Activated CD8-positive, alpha-beta T cell treated with anti-CD3 and anti-CD28 coated beads for 36 hours (primary cell): ENCODE results near the gene RRP7A. TPM values are rescaled to one million over a fixed set of nuclear protein-coding genes. Genes with fewer than 3 reads are reported as not detected.
A peak's percentile ranks its signal among the peaks of the same experiment; 100 is the strongest.
"Not testable (repeated sequence)": the region's sequence is repeated elsewhere in the genome, so short reads cannot be mapped to it uniquely, and the experiment has no call there.

Source experiments
- ATAC-seq: fragments of 200-7000 bp; cut with Tn5 transposase; one replicate; pipeline ENCODE4 v1.10.0; 2021; ENCODE audit warnings: mild to moderate bottlenecking, moderate library complexity
- CTCF ChIA-PET: fragments of 350-600 bp; sonication (Branson Sonifier 250); formaldehyde crosslinking; loops from one replicate; lab custom pipeline; 2021; ENCODE audit warnings: antibody characterized with exemption; lab: Charles Lee
- POLR2A ChIA-PET: fragments of 350-600 bp; sonication (Branson Sonifier 250); formaldehyde crosslinking; loops from one replicate; lab custom pipeline; 2021; ENCODE audit warnings: antibody characterized with exemption; lab: Charles Lee
- DNase-seq: peaks from one replicate; pipeline ENCODE4 v3.0.0-alpha.2; 2020
- H3K27ac Mint-ChIP-seq: one replicate; pipeline ENCODE4 v1.8.0; 2021; ENCODE audit warnings: mild to moderate bottlenecking, mixed read lengths
- H3K27me3 Mint-ChIP-seq: one replicate; pipeline ENCODE4 v1.8.0; 2021; ENCODE audit warnings: mixed read lengths
- H3K36me3 Mint-ChIP-seq: one replicate; pipeline ENCODE4 v1.8.0; 2021; ENCODE audit warnings: low read depth, mixed read lengths
- H3K4me1 Mint-ChIP-seq: one replicate; pipeline ENCODE4 v1.8.0; 2021; ENCODE audit warnings: low read depth, mixed read lengths
- H3K4me3 Mint-ChIP-seq: one replicate; pipeline ENCODE4 v1.8.0; 2021; ENCODE audit warnings: mild to moderate bottlenecking, moderate library complexity, mixed read lengths
- H3K9me3 Mint-ChIP-seq: one replicate; pipeline ENCODE4 v1.8.0; 2021; ENCODE audit warnings: mixed read lengths
- CTCF ChIP-seq: fragments of 200-600 bp; IDR thresholded peaks from one replicate; pipeline ENCODE4 v1.8.0; 2022; ENCODE audit warnings: antibody characterized with exemption, mild to moderate bottlenecking
- intact Hi-C: fragments of 100-400 bp; cut with micrococcal nuclease; formaldehyde crosslinking; loops from one replicate; pipeline ENCODE4 v1.10.0; 2022
- total RNA-seq, 2 experiments: library from RNA; stranded (reverse); gene quantifications; one replicate each; pipeline ENCODE4 v1.2.3, GENCODE V29; 2021

The RRP7A gene
- total RNA-seq, 2 experiments from 2014 or later, result 120 to 126 TPM

GRCh38 chr22:42547562-42547961 is 28.0 kb upstream of the RRP7A start:
- no peak for ATAC-seq
- no peak for DNase-seq
- Mint-ChIP-seq H3K36me3 (no peaks in the 10 kb centered on the region), H3K27ac (no peak overlapping the region), H3K27me3 (no peaks in the 10 kb centered on the region), H3K4me3 (no peak overlapping the region), H3K9me3 (no peaks in the 10 kb centered on the region), H3K4me1 (peaks cover 8% of the 10 kb centered on the region)
- POLR2A ChIA-PET, result no interaction called here
- no peak for TF ChIP-seq CTCF
- intact Hi-C loops, result no loop called here
- CTCF ChIA-PET, result interaction anchor here (1.0 kb wide), 1 partner anchor 13 kb away, joined by 3 read pairs; no protein-coding TSS in a partner anchor

GRCh38 chr22:42544686-42545085 is 25.1 kb upstream of the RRP7A start:
- Mint-ChIP-seq H3K4me3 (no peak overlapping the region), H3K27ac (no peak overlapping the region), H3K4me1 (no peaks in the 10 kb centered on the region), H3K9me3 (no peaks in the 10 kb centered on the region), H3K36me3 (no peaks in the 10 kb centered on the region), H3K27me3 (no peaks in the 10 kb centered on the region)
- ChIA-PET CTCF (interaction anchor here (1.9 kb wide), 1 partner anchor 16 kb away, joined by 5 read pairs; no protein-coding TSS in a partner anchor), POLR2A (interaction anchor here (1.3 kb wide), 1 partner anchor 70 kb away, joined by 3 read pairs; the partner anchor contains the start of gene POLDIP3)
- TF ChIP-seq CTCF, result no peak
- intact Hi-C loops, result no loop called here
- DNase-seq, result no peak
- ATAC-seq, result no peak

- POLR2A ChIA-PET, DNase-seq, intact Hi-C loops, H3K4me3 Mint-ChIP-seq, H3K9me3 Mint-ChIP-seq, H3K27ac Mint-ChIP-seq, H3K27me3 Mint-ChIP-seq, H3K36me3 Mint-ChIP-seq: not testable (repeated sequence)
- H3K4me1 Mint-ChIP-seq, result peaks cover 12% of the 10 kb centered on the region
- CTCF ChIA-PET, result interaction anchor here (1.1 kb wide), 1 partner anchor 22 kb away, joined by 3 read pairs; no protein-coding TSS in a partner anchor
- peak; percentile 68 for ATAC-seq
Observed at GRCh38 chr22:42539236-42539771, 19.7 kb upstream of the RRP7A start.

GRCh38 chr22:42537199-42537831 is 17.7 kb upstream of the RRP7A start:
- H3K27me3 Mint-ChIP-seq, H3K9me3 Mint-ChIP-seq, H3K4me3 Mint-ChIP-seq, H3K36me3 Mint-ChIP-seq, intact Hi-C loops, CTCF ChIA-PET: not testable (repeated sequence)
- ATAC-seq (peak; percentile 76), DNase-seq (peak; percentile 22)
- POLR2A ChIA-PET, result interaction anchor here (0.9 to 1.2 kb wide), 2 partner anchors 10 to 77 kb away, joined by 3 read pairs; partner anchors contain the start of gene POLDIP3
- Mint-ChIP-seq H3K27ac (peak overlapping the region; percentile 57), H3K4me1 (peaks cover 26% of the 10 kb centered on the region)

- CTCF ChIA-PET, H3K27me3 Mint-ChIP-seq, DNase-seq, H3K9me3 Mint-ChIP-seq, ATAC-seq, H3K27ac Mint-ChIP-seq, H3K36me3 Mint-ChIP-seq, H3K4me3 Mint-ChIP-seq, intact Hi-C loops: not testable (repeated sequence)
- POLR2A ChIA-PET, result interaction anchor here (0.9 kb wide), 1 partner anchor 9 kb away, joined by 3 read pairs; no protein-coding TSS in a partner anchor
- peaks cover 27% of the 10 kb centered on the region for H3K4me1 Mint-ChIP-seq
Observed at GRCh38 chr22:42536634-42537033, 17.0 kb upstream of the RRP7A start.

- POLR2A ChIA-PET, result interaction anchor here (0.9 kb wide), 1 partner anchor 9 kb away, joined by 3 read pairs; no protein-coding TSS in a partner anchor
Observed at GRCh38 chr22:42536166-42536565, 16.6 kb upstream of the RRP7A start.

GRCh38 chr22:42535082-42535731 is 15.6 kb upstream of the RRP7A start:
- intact Hi-C loops, POLR2A ChIA-PET: not testable (repeated sequence)

More at GRCh38 chr22:42536166-42536565, 16.6 kb upstream of the RRP7A start:
- Mint-ChIP-seq H3K27ac (no peak overlapping the region), H3K36me3 (no peaks in the 10 kb centered on the region), H3K4me3 (no peak overlapping the region), H3K27me3 (peaks cover 2% of the 10 kb centered on the region), H3K4me1 (peaks cover 27% of the 10 kb centered on the region), H3K9me3 (no peaks in the 10 kb centered on the region)
- TF ChIP-seq CTCF, result no peak
- ATAC-seq, result no peak
- intact Hi-C loops, result no loop called here
- no peak for DNase-seq
- CTCF ChIA-PET, result no interaction called here

More at GRCh38 chr22:42535082-42535731, 15.6 kb upstream of the RRP7A start:
- H3K4me3 Mint-ChIP-seq, DNase-seq, H3K36me3 Mint-ChIP-seq, H3K9me3 Mint-ChIP-seq, H3K27me3 Mint-ChIP-seq, ATAC-seq, H3K27ac Mint-ChIP-seq, CTCF ChIA-PET: not testable (repeated sequence)
- peaks cover 27% of the 10 kb centered on the region for H3K4me1 Mint-ChIP-seq
